SW480 (cell line): Measurements from ENCODE around the gene NSL1.

Experiments used
- DNase-seq: peaks from one replicate; pipeline ENCODE4 v3.0.0-alpha.2; 2016; ENCODE audit warnings: low spot score

NSL1 gene

GRCh38 chr1:212703991-212704564, 87.5 kb downstream of the NSL1 start:
- DNase-seq, result no peak

GRCh38 chr1:212702672-212703071, 88.9 kb downstream of the NSL1 start:
- no peak for DNase-seq

- DNase-seq, result no peak
Measured at GRCh38 chr1:212701910-212702309, 89.7 kb downstream of the NSL1 start.

GRCh38 chr1:212700892-212701819, 90.4 kb downstream of the NSL1 start:
- no peak for DNase-seq

GRCh38 chr1:212700223-212700891, 91.2 kb downstream of the NSL1 start:
- DNase-seq, result peak; percentile 23

- DNase-seq, result peak; percentile 44
Measured at GRCh38 chr1:212699625-212700222, 91.9 kb downstream of the NSL1 start, which contains the start of gene BATF3. BATF3 (minus strand) TSS chr1:212699840; CDS start chr1:212699762, 78 bp downstream.

GRCh38 chr1:212699104-212699624, 92.4 kb downstream of the NSL1 start:
- DNase-seq, result peak; percentile 63

- DNase-seq, result no peak
Measured at GRCh38 chr1:212698467-212699103, 93.0 kb downstream of the NSL1 start.

GRCh38 chr1:212696721-212697331, 94.8 kb downstream of the NSL1 start:
- no peak for DNase-seq

- no peak for DNase-seq
Measured at GRCh38 chr1:212692774-212693644, 98.6 kb downstream of the NSL1 start.

- DNase-seq, result no peak
Measured at GRCh38 chr1:212691561-212692071, 100.0 kb downstream of the NSL1 start.

GRCh38 chr1:212690816-212691403, 100.7 kb downstream of the NSL1 start:
- no peak for DNase-seq

GRCh38 chr1:212689758-212690529, 101.6 kb downstream of the NSL1 start:
- no peak for DNase-seq

- no peak for DNase-seq
Measured at GRCh38 chr1:212689196-212689725, 102.3 kb downstream of the NSL1 start.

- no peak for DNase-seq
Measured at GRCh38 chr1:212688341-212689047, 103.1 kb downstream of the NSL1 start.

- no peak for DNase-seq
Measured at GRCh38 chr1:212687811-212688210, 103.8 kb downstream of the NSL1 start.

- DNase-seq, result no peak
Measured at GRCh38 chr1:212686591-212686990, 105.0 kb downstream of the NSL1 start.

GRCh38 chr1:212686069-212686468, 105.5 kb downstream of the NSL1 start:
- DNase-seq, result no peak
